HG02610 (cell line): Measurements from ENCODE around the gene PPY.
"Not testable (repeated sequence)": the region's sequence is repeated elsewhere in the genome, so short reads cannot be mapped to it uniquely, and the experiment has no call there.

Source experiments
- ATAC-seq: cut with Tn5 transposase; IDR thresholded peaks from one replicate; pipeline ENCODE4 v1.9.1; 2021; ENCODE audit warnings: mild to moderate bottlenecking, moderate library complexity; ENCODE audit not compliant: unreplicated experiment

Gene PPY

DNA sequence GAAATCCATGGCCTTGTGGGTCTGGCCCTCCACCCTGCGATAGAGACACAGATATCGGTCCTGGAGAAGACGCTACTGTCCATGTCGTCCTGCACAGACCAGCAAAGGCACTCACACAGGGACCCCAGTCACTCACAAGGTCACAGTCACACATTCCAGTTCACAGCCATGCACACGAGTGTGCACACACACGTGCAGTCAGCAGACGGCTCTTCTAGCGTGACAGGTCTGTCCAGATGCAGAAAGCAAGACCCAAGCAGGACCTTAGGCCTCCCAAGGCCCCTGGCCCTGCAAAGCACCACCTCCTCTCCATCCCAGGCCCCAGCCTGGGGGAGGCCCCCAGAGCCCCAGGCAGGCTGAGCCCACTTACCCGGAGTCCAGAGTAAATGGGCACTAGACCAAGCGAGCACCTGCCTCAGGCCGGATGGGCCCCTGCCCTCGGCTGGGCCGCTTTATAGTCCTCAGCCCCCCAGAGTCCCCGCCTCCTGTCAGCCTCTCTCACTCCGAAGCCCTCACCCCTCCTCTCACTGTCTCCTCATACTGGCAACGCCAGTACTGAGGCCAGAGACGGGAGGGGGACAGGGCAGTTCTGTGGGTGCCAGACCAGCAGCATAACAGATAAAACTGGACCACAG lies at the start of gene PPY:
PPY (minus strand) TSS at position 426 of the 635 bp plus-strand sequence. CDS start 822 bp downstream, outside the sequence.
- ATAC-seq = no peak

- no peak for ATAC-seq
Measured at GRCh38 chr17:43988301-43988700, 46.0 kb upstream of the PPY start.

DNA sequence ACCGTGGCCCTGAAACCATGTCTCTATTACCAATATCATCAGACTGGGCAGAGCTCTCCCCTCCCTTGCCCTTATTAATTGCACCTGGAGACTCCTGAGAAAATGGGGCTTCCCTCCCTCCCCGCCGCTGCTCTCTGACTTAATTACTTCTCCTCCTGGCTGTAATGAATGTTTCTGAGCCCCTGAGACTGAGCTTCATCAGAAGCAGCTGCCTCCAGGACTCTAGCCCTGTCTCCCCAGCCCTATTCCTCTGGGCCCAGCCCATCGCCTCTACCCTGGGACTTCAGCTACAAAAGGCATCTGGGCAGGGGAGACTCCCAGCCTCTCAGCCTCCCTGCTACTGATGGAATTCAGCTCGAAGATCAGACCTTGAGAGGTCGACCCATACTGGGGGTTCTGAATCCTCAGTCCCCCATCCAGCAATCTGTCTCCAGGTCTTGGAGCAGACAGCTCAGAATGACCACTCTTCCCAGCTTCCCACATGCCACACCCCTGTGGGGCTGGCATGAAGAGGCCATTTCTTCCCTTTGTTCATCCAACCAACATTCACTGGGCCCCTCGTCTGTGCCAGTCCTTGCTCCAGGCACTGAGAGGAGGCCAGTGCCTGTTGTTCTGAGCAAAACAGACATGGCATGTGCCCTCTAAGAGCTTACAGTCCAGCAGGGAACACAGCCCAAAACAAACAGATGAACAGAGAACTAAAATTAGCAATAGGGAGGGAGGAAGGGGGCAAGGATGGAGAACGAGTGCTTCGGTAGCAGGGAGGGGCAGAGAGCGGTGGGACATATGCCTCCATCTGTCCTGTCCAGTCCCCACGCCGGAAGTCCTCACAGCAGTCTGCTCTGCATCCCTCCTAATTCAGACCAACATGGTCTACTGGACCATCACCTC lies 45.1 kb upstream of the PPY start:
- ATAC-seq = no peak

DNA sequence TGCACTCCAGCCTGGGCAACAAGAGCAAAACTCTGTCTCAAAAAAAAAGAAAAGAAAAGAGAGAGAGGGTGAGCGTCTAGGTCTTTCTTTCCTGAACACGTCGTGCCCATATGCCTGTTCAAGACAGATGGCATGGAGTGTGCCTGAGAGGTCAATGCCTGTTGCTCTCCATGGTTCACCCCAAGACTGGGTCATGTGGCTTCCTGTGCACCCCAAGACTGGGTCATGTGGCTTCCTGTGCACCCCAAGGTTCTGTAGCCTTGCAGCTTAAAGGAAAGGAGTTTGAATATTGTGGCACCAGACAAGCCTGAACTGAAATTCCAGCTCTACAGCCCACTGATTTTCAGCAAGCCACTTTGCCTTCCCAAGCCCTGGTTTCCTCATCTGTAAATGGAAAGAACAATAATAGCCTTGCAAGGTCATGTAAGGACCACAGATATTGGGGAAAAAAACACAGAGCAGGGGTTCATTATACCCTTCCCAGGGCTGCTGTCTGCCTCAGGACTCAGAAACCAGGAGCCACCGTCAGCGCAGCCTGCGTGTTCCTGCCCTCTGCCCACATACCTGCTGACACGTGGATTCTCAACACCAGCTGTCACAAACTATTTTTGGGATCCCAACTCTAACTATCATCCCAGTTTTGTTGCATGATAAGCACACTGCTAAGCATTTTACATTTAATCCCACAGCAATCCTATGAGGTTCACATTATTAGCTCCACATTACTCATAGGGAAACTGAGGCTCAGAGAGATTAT lies 44.1 kb upstream of the PPY start:
- no peak for ATAC-seq

- ATAC-seq = no peak
Measured at GRCh38 chr17:43984521-43984920, 42.2 kb upstream of the PPY start.

DNA sequence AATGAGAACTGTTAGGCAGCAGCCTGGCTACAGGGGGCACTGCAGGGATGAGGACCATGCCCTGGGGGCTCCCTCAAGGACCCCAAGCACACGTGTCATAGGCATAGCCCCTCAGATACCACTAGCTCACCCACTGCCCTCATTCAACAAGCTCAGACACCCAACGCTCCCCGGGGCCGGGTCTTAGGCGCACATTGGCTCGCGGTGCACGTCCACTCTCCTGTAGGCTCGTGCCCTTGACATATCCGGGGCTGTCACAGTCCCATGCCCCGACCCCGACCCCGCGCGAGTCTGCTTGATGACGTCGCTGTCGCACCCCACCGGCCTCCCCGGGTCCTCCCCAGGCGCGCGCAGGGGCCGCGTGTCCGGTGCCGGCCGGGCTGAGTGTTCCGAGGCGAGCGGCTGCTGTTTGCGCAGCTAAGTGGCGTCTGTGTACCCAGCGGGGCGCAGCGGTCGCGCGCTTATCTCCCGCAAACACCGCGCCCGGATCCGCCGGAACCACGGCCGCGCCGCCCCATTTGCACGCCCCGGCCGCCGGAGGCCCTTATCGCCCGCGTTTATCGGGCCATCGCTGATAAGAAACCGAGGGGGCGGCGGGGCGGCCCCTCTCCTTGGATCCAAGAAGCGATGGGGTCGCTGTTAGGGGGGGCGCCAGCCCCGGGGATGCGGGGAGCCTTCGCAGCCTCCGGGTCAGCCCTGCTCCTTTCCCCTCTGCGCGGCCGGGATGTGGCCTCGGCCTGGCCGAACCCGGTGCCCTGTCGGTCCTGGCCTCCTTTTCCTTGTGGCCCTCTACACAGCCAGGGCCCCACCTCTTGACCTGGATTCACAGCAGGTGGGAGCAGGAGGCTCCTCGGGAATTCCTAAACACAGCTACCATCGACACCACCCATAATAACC lies 41.5 kb upstream of the PPY start:
- no peak for ATAC-seq

GRCh38 chr17:43983196-43983514 lies 40.9 kb upstream of the PPY start:
- ATAC-seq = no peak

- ATAC-seq = no peak
Measured at GRCh38 chr17:43982171-43982570, 39.9 kb upstream of the PPY start.

DNA sequence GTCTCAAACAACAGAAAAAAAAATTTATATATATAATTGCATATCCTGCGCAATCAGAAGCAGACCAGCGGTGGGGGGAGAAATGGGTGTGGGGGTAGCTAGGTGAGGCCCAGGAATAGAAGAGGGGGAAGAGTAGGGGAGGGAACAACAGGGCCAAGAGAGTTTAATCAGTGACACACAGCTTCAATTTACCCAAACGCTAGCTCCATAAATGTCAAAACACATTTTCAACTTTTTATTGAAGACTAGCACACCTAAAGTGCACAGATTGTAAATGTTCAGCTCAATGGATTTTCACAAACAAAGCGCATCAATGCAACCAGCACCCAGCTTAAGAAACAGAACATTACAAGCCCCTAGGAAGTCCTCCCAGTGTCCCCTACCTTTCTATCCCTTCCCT lies 37.4 kb upstream of the PPY start:
- ATAC-seq = no peak

DNA sequence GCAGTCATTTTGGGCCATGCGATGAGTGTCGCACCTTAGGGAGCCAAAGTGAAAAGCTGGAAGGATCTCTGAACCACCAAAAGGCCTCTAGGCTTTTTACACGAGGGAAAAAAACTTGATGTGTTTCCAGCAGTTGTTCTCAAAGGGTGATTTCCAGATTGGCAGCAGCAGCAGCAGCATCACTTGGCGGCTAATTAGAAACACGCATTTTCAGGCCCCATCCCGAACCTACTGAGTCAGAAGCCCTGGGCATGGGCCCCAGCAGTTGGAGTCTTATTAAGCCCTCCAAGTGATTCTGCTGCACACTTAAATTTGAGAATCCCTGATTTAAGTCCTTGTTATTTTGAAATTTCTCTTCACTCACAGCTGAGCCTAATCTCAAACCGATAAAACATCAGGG lies 36.7 kb upstream of the PPY start:
- ATAC-seq = no peak

- ATAC-seq = no peak
Measured at GRCh38 chr17:43978078-43978477, 35.8 kb upstream of the PPY start.

DNA sequence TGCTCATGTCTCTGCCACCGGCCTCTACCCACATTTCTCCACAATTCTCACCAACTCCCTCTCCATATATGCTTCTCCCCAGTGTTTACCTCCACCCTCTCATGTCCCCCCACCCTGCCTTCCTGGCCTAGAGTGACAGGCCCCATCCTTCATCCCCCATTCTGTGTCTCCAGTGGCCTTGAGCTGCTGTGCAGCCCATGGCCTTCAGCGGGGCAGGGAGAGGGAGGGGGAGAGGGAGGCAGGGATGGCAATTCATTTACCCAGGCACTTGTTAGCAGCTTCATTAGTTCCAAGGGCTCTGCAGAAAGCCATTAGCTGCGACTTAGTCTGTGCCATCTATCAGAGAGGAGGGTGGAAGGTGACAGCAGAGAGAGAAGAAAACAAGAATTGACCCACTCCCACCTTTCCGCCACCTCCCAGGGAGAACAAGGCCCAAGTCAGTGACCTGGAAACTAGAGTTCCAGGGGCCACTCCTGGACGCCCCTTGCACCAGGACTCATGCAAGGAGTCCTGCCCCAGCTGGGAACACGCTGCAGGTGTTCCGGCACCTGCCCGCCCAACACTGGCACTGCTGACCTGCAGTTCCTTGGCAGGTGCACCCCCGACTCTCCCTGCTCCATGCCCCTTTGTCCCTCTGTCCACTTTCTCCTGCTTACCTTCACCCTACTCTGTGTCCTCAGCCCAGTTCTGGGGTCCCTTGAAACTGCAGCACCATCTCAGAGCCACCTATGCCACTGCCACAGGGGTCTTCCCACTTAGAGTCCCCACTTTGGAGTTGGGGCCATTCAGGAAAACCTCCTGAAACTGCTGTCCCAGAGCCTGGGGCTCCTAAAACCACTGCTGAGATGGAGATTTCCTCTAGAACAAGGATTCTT lies 34.9 kb upstream of the PPY start:
- ATAC-seq = no peak

- ATAC-seq = no peak
Measured at GRCh38 chr17:43975898-43976297, 33.6 kb upstream of the PPY start.

DNA sequence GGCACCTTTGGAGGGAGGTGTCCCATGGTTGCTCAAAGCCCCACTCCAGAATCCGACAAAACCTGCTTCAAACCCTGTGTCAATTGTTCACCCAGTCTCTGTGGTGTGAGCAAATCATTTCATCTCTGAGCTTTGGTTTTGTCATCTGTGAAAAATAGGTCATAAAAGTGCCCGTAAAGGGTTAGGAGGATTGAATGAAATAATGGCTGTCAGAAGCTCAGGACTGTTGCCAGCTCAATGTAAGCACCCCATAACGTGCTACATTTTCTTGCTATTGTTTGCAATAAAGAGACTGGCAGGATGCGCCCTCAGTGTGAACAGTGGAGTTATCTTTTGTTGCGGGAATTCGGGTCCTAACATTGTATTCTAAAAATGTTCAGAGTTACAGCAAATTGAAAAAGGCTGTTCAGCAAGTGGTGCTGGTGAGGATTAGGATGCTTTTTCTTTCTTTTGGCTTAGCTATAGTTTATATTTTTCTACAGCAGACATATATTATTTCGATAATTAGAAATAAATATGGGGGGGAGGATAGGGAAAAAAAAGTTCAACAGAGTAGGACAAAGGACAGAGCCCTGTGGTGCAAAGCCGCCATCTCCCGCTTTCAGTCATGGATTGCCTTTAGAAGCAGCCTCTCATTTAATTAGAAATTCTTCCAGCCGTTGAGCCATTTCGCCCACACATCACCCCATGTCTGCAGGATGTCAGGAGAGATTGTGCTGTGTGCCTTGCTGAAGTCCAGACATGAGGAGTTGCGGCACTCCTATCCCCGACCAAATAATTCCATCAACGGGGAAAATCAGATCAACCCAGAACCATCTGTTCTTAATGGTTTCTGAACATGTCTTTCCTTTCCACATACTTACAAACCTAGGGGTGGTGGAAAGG lies 32.3 kb upstream of the PPY start:
- ATAC-seq = no peak

DNA sequence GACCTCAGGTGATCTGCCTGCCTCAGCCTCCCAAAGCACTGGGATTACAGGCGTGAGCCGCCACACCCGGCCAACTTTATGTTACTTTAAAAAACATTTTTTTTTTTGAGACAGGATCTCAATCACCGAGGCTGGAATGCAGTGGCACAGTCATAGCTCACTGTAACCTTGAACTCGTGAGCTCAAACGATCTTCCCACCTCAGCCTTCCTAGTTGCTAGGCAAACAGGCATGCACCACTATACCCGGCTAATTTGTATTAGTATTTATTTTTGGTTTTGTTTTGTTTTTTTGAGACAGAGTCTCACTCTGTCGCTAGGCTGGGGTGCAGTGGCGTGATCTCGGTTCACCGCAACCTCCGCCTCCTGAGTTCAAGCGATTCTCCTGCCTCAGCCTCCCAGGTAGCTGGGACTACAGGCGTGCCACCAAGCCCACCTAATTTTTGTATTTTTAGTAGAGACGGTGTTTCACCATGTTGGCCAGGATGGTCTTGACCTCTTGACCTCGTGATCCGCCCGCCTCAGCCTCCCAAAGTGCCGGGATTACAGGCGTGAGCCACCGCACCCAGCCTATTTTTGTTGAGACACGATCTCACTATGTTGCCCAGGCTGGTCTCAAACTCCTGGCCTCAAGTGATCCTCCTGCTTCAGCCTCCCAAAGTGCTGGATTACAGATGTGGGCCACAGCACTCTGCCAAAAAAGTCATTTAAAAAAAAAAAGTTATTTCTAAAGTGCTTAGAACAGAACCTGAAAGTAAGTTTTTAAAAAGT lies 30.4 kb upstream of the PPY start:
- ATAC-seq = not testable (repeated sequence)

DNA sequence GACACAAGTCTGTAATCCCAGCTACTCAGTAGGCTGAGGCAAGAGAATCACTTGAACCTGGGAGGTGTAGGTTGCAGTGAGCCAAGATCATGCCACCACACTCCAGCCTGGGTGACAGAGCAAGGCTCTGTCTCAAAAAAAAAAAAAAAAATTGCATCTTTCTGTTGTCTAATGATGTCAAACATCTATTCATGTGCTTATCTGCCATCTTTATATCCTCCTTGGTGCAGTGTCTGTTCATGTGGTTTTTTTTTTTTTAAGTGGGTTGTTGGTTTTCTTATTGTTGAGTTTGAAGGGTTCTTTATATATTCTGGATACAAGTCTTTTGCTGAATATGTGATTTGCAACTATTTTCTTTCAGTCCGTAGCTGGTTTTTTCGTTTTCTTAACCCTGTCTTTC lies 29.2 kb upstream of the PPY start:
- not testable (repeated sequence) for ATAC-seq

- no peak for ATAC-seq
Measured at GRCh38 chr17:43970366-43970765, 28.1 kb upstream of the PPY start.

- ATAC-seq = no peak
Measured at GRCh38 chr17:43967251-43967875, 25.1 kb upstream of the PPY start.
